Esophagus muscularis mucosa (tissue), 4 donors: ENCODE data around the gene ITPR1.

Experiments used
- CTCF ChIP-seq, 3 experiments: fragments of 200-600 bp in 2 of 3; fragments of 450-650 bp in 1 of 3; sonication (generic) in 2 of 3; IDR thresholded peaks; one replicate each; pipeline ENCODE4 v1.5.1; 2017 to 2019; ENCODE audit warnings: antibody characterized with exemption in 3 of 3, mild to moderate bottlenecking in 2 of 3, moderate library complexity in 1 of 3
- EP300 ChIP-seq: sonication (generic); formaldehyde crosslinking; IDR thresholded peaks from one replicate; pipeline ENCODE4 v1.6.1; 2017; ENCODE audit warnings: antibody characterized with exemption
- POLR2A ChIP-seq: fragments of 450-650 bp; IDR thresholded peaks from one replicate; pipeline ENCODE4 v1.6.1; 2017; ENCODE audit warnings: antibody characterized with exemption, moderate library complexity, mild to moderate bottlenecking, low read depth
- POLR2AphosphoS5 ChIP-seq, 2 donors: sonication (generic); formaldehyde crosslinking; IDR thresholded peaks; one replicate each; pipeline ENCODE4 v1.6.1; 2017; ENCODE audit warnings: antibody characterized with exemption in 2 of 2

GRCh38 chr3:4681301-4681700 is 188.2 kb downstream of the ITPR1 start:
- TF ChIP-seq CTCF (IDR thresholded peaks at IDR 0.05) (no peak), POLR2A (no peak), POLR2AphosphoS5 (IDR thresholded peaks at IDR 0.05) (no peak), EP300 (no peak)
